Activated CD4-positive, alpha-beta T cell treated with anti-CD3 and anti-CD28 coated beads, Interleukin-10, Interleukin-2, amounts not matched to agents 100 ng/mL and 50 ng/mL, durations not matched to agents 16 hours and 8 hours (primary cell): ENCODE data around the gene IL22RA1.

Source experiments
- DNase-seq: peaks from one replicate; pipeline ENCODE4 v3.0.0-alpha.2; 2020

The IL22RA1 gene

GRCh38 chr1:24096009-24096738 is 46.8 kb downstream of the IL22RA1 start:
- no peak for DNase-seq

- no peak for DNase-seq
Observed at GRCh38 chr1:24095140-24095859, 47.6 kb downstream of the IL22RA1 start.

GRCh38 chr1:24094554-24094953 is 48.4 kb downstream of the IL22RA1 start:
- DNase-seq, result no peak

- no peak for DNase-seq
Observed at GRCh38 chr1:24093732-24094131, 49.2 kb downstream of the IL22RA1 start.

- DNase-seq, result no peak
Observed at GRCh38 chr1:24092979-24093378, 50.0 kb downstream of the IL22RA1 start.

DNA sequence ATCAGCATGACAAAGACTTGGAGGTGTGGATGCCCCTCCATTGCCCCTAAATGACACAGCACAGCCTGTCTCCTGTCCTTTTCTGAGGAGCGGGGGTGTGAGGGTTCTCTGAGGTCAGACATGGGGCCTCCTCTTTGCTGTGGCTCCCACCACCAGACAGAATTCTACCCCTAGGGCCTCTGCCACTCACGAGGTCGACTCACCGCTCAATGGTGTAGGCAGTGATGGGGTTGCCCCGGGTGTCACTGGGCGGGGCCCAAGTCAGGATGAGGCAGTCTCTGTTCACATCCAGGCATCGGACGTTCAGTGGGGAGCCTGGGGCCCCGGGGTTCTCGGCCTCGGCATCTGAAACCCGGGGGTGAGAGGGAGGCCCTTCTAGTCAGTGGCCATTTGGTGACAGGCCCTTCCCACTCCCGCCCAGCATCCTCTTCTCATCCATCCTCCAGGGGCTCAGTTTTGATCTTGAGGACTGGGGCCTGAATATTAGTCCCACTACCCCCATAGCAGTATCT is 50.9 kb downstream of the IL22RA1 start:
- DNase-seq, result no peak

- DNase-seq, result no peak
Observed at GRCh38 chr1:24090736-24091135, 52.2 kb downstream of the IL22RA1 start.

DNA sequence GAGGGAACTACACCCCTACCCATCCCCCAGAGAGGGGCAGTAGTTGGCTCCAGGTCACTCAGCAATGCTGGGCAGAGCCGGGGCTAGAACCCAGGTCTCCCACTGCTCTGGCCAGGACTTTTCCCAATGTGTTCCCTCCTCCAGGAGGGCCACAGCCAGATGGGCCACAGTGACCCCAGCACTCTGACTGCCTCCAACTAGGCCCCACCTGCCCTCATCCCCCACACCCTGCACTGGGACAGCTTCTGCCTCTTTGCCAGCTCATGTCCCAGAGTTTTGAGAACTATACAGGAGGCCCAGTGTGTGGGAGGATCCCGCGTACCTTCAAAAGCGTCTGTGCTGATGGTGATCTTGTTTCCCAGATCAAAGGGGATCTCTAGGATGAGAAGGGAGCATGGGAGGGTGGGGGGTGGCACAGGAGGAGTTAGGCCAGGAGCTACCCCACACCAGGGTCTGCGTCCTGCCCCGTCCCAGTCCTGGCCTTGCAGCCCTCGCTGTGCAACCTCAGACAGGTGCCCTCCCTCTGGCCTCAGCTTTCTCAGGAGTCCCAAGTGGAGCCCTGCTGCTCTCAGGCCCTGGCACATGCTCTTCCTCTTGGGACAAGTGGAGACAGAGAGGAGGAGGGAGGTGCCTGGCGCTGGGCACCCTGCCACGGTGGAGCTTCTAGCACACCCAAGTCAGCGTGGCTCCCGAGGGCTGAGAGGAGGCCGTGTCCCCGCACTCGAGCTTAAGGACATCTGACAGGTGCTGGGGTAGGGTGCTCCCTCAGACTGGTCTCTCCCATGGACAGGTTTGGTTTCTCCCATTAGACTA is 53.0 kb downstream of the IL22RA1 start:
- DNase-seq, result no peak

DNA sequence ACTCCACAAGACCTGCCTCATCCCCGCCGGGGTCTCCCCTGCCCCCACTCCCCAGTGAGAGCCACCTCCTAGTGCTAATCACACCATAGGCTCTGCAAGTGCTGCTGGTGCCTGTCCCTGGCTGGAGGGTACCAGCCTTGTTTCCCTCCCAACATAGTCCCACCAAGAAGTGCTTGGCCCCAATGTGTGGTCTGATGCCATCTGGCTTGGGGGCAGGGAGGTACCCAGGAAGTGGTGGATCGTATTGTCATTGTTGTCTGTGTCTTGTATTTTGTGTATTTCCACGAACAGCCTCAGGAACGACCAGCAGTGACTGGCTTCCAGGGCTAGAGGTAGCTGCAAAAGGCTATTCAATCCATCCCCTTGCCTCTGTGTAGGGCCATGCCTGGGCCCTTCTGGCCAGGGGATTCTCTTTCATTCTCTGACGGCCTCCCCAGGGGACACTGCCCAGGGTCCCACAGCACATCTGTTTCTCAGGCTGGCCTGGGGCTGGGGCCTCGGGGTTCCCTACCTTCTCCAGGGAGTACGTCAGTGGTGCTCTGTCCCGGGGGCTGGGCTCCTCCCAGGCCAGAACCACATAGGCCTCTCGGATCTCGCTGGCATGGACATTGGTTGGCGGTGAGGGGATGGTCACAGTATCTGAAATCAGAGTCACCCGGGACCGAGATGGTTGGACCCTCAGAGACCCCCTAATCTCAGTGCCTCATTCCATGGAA is 53.8 kb downstream of the IL22RA1 start:
- no peak for DNase-seq

DNA sequence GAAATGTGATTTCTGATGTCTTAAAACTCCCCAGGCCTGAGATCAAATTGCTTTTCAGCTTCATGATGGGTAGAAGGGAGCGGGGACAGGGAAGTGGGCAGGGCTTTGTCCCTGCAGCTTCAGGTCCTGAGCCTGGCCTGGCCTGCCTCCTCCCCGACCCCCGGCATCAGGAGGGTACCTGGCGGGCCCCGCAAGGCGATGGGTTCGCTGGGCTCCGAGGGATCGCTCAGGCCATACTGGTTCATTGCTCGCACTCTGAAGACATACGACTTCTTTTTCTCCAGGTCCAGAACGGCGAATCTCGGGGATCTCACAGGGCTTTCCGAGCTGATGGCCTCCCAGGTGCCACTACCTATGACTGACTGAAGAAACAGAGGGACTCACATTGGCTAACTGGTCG is 56.5 kb downstream of the IL22RA1 start:
- no peak for DNase-seq

DNA sequence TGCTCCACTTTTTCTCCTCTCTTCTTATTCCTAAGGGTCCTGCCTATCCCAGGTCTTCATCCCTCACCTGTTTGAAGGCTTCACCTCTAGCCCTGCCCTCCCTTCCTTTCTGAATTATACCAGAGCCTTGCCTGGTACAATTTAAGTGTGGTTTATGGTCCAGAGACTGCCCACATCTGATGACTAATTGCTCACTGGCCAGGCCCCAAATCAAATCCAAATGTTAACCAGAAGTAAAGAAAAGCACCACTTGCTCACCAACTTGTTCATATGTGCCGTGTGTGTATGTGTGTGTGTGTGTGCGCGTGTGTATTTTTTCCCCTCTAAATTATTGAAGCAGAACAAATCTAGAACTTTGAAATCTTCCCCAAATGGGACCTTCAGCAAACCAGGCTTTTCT is 57.4 kb downstream of the IL22RA1 start:
- DNase-seq, result no peak

DNA sequence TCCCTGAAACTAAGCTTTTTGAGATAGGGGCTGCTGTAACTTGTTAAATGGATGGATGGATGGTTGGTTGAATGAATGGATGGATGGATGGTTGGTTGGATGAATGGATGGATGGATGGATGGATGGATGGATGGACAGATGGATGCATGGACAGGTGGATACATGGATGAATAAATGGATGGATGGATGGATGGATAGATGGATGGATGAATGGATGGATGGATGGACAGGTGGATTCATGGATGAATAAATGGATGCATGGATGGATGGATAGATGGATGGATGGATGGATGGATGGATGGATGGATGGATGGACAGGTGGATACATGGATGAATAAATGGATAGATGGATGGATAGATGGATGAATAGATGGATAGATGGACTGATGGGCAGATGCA is 57.9 kb downstream of the IL22RA1 start:
- DNase-seq, result no peak

GRCh38 chr1:24084050-24084449 is 58.9 kb downstream of the IL22RA1 start:
- DNase-seq, result no peak

GRCh38 chr1:24082372-24082771 is 60.6 kb downstream of the IL22RA1 start:
- DNase-seq, result no peak

DNA sequence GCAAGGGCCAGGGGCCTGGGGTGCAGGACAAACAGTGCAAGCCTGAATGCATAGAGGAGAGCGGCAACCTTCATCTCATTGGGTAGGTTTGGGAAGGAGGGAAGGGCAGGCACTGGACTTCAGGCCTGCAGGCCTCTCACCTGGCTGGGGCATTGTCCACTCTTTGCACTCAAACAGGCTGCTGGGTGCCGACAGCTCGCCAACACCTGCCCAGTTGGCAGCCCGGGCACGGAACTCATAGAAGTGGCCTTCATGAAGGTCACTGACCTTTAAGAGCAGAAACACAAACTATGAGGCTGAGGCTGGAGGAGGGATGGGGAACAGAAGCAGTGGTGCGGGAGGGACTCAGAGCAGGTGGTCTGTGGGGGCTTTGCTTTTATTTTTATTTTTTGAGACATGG is 61.8 kb downstream of the IL22RA1 start:
- DNase-seq, result no peak

DNA sequence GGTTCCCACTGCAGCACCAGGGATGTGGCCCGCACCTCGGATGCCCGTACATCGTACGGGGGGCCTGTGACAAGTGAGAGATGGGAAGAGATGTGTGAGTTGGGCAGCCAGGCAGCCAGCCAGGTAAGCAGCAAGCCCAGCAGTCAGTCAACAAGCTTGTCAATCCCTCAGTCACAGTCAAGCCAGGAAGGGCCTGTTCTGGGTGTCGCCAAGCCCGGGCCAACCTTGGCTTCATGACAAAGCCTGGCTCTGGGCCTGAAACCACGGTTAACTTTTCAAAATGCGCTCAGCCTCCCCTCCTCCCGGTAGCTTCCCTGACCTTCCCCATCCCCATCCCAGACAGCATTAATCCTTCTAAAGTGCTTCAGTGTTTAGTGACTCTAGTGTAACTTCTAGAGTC is 62.8 kb downstream of the IL22RA1 start:
- DNase-seq, result no peak

- no peak for DNase-seq
Observed at GRCh38 chr1:24077278-24077978, 65.5 kb downstream of the IL22RA1 start.

GRCh38 chr1:24075946-24076345 is 67.0 kb downstream of the IL22RA1 start:
- no peak for DNase-seq

- no peak for DNase-seq
Observed at GRCh38 chr1:24075590-24075854, 67.4 kb downstream of the IL22RA1 start.

GRCh38 chr1:24074817-24075589 is 67.9 kb downstream of the IL22RA1 start:
- DNase-seq, result no peak

GRCh38 chr1:24074196-24074595 is 68.7 kb downstream of the IL22RA1 start:
- no peak for DNase-seq

DNA sequence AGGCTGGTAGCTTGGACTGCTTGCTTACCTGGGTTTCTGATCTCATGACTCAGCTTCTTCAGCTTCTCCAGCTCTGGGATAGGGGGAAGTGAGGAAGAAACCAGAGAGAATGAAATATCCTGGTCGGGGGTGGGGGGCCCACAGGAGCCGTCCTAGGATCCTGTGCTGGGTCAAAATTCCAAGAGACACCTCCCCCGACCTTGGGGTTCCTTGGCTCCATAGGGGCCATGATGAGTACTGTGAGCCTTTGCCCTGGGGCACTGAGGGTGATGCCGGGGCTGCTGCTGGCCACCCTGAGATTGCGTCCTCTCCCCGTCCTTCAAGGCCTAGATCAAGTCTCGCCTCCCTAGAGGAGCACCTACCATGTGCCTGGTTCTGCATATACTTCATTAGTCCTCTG is 71.0 kb downstream of the IL22RA1 start:
- DNase-seq, result no peak
